Measurements from ENCODE around the gene PARD6B. TPM values are rescaled to one million over a fixed set of nuclear protein-coding genes. Genes with fewer than 3 reads are reported as not detected.
A peak's percentile ranks its signal among the peaks of the same experiment; 100 is the strongest.

The PARD6B gene
- 2.0 and 2.4 TPM in 2 replicates for total RNA-seq (2014; rRNA removed; shearing (Covaris generic); ENCODE audit: low replicate concordance)

GRCh38 chr20:50731055-50731929 is at the start of gene PARD6B:
Gene PARD6B, plus strand, starts transcription at chr20:50731580. Its CDS starts 207 bp downstream, at chr20:50731787.
- no peaks in the 10 kb centered on the region for H3K9me3 ChIP-seq
- peak within 1 kb of the TSS; percentile 73 for H3K4me3 ChIP-seq
- no peaks in the 10 kb centered on the region for H3K36me3 ChIP-seq
- H3K27me3 ChIP-seq: no peaks in the 10 kb centered on the region
- peak; percentile 97 for DNase-seq

- Histone ChIP-seq H3K9me3 (no peaks in the 10 kb centered on the region), H3K36me3 (no peaks in the 10 kb centered on the region), H3K27me3 (no peaks in the 10 kb centered on the region), H3K4me3 (no peak overlapping the region)
- no peak for DNase-seq
Measured at GRCh38 chr20:50682065-50682464, 49.3 kb upstream of the PARD6B start.

GRCh38 chr20:50682947-50683530 is 48.3 kb upstream of the PARD6B start:
- Histone ChIP-seq H3K27me3 (no peaks in the 10 kb centered on the region), H3K36me3 (no peaks in the 10 kb centered on the region), H3K9me3 (no peaks in the 10 kb centered on the region), H3K4me3 (no peak overlapping the region)
- no peak for DNase-seq

- H3K36me3 ChIP-seq: no peaks in the 10 kb centered on the region
- no peak for DNase-seq
- no peaks in the 10 kb centered on the region for H3K9me3 ChIP-seq
- no peak overlapping the region for H3K4me3 ChIP-seq
- no peaks in the 10 kb centered on the region for H3K27me3 ChIP-seq
Measured at GRCh38 chr20:50683570-50683969, 47.8 kb upstream of the PARD6B start.

- Histone ChIP-seq H3K36me3 (no peaks in the 10 kb centered on the region), H3K4me3 (no peak overlapping the region), H3K27me3 (no peaks in the 10 kb centered on the region), H3K9me3 (no peaks in the 10 kb centered on the region)
- DNase-seq: no peak
Measured at GRCh38 chr20:50686821-50687220, 44.6 kb upstream of the PARD6B start.

GRCh38 chr20:50688256-50688975 is 43.0 kb upstream of the PARD6B start:
- Histone ChIP-seq H3K27me3 (no peaks in the 10 kb centered on the region), H3K9me3 (no peaks in the 10 kb centered on the region), H3K4me3 (no peak overlapping the region), H3K36me3 (no peaks in the 10 kb centered on the region)
- no peak for DNase-seq

- Histone ChIP-seq H3K4me3 (no peak overlapping the region), H3K27me3 (no peaks in the 10 kb centered on the region), H3K36me3 (no peaks in the 10 kb centered on the region), H3K9me3 (no peaks in the 10 kb centered on the region)
- DNase-seq: no peak
Measured at GRCh38 chr20:50689864-50690649, 41.3 kb upstream of the PARD6B start.

- DNase-seq: no peak
- H3K27me3 ChIP-seq: no peaks in the 10 kb centered on the region
- H3K36me3 ChIP-seq: no peaks in the 10 kb centered on the region
- no peak within 1 kb of the TSS for H3K4me3 ChIP-seq
- H3K9me3 ChIP-seq: no peaks in the 10 kb centered on the region
Measured at GRCh38 chr20:50690650-50691572, 40.5 kb upstream of the PARD6B start, which contains the start of gene RIPOR3. Gene RIPOR3, minus strand, starts transcription at chr20:50691542. Its CDS starts 414 bp downstream, at chr20:50691128.

- Histone ChIP-seq H3K9me3 (no peaks in the 10 kb centered on the region), H3K36me3 (no peaks in the 10 kb centered on the region), H3K4me3 (no peak overlapping the region), H3K27me3 (no peaks in the 10 kb centered on the region)
- no peak for DNase-seq
Measured at GRCh38 chr20:50691573-50692551, 39.5 kb upstream of the PARD6B start.

- Histone ChIP-seq H3K9me3 (no peaks in the 10 kb centered on the region), H3K27me3 (no peaks in the 10 kb centered on the region), H3K36me3 (no peaks in the 10 kb centered on the region), H3K4me3 (no peak overlapping the region)
- DNase-seq: no peak
Measured at GRCh38 chr20:50692552-50692933, 38.8 kb upstream of the PARD6B start.

- Histone ChIP-seq H3K27me3 (no peaks in the 10 kb centered on the region), H3K36me3 (no peaks in the 10 kb centered on the region), H3K4me3 (no peak overlapping the region), H3K9me3 (no peaks in the 10 kb centered on the region)
- DNase-seq: no peak
Measured at GRCh38 chr20:50693001-50693400, 38.4 kb upstream of the PARD6B start.

GRCh38 chr20:50694379-50695134 is 36.8 kb upstream of the PARD6B start:
- no peaks in the 10 kb centered on the region for H3K27me3 ChIP-seq
- no peak for DNase-seq
- no peaks in the 10 kb centered on the region for H3K36me3 ChIP-seq
- H3K4me3 ChIP-seq: no peak overlapping the region
- H3K9me3 ChIP-seq: no peaks in the 10 kb centered on the region

GRCh38 chr20:50695135-50695872 is 36.1 kb upstream of the PARD6B start:
- DNase-seq: peak; percentile 93
- no peaks in the 10 kb centered on the region for H3K9me3 ChIP-seq
- H3K27me3 ChIP-seq: no peaks in the 10 kb centered on the region
- no peak overlapping the region for H3K4me3 ChIP-seq
- no peaks in the 10 kb centered on the region for H3K36me3 ChIP-seq
